NCI-H82 (cell line): Measurements from ENCODE around the gene HSPA12A.
A peak's percentile ranks its signal among the peaks of the same experiment; 100 is the strongest.

Experiments
- DNase-seq: peaks from one replicate; lab custom pipeline; 2025; lab: John Stamatoyannopoulos, UW

Gene HSPA12A, protein sequence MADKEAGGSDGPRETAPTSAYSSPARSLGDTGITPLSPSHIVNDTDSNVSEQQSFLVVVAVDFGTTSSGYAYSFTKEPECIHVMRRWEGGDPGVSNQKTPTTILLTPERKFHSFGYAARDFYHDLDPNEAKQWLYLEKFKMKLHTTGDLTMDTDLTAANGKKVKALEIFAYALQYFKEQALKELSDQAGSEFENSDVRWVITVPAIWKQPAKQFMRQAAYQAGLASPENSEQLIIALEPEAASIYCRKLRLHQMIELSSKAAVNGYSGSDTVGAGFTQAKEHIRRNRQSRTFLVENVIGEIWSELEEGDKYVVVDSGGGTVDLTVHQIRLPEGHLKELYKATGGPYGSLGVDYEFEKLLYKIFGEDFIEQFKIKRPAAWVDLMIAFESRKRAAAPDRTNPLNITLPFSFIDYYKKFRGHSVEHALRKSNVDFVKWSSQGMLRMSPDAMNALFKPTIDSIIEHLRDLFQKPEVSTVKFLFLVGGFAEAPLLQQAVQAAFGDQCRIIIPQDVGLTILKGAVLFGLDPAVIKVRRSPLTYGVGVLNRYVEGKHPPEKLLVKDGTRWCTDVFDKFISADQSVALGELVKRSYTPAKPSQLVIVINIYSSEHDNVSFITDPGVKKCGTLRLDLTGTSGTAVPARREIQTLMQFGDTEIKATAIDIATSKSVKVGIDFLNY

DNA sequence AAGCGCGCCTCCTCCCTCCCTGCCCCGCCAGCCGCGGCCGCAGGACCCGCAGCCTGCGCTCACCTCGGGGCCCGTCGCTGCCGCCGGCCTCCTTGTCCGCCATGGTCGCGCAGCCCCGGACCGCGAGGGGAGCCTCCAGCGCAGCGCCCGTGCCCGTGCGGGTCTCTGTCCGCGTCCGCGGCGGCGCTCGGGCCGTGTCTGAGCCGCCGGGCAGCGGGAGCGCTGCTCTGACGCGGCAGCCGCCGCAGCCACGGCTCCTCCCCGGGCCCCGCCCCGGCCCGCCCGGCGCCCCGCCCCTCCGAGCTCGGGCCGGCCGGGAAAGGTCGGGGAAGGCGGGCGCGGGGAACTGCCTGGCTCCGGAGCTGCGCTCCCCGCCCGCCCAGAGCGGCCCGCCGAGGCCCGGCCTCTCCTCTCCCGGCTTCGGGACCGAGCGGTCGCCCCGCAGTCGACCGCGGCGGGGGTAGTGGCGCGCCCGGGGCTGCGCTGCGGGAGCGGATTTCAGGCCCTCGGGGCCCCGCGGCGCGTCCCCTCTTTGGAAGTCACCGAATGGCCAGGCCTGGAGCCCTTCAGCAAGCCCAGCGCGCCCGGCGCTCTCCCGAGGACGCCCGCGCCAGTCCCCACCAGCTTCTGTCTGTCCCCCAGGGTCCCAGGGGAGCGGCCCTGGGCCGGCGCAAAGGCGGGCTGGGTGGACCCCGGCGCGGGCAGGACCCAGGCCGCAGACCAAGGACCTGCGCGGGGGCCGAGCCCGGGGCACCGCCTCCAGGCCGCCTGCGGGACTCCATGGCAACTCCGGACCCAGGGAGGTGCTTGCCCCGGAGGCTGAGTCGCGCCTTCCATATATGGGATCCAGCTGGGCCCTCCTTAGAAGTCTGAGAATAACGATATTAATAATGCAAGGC is at the start of gene HSPA12A:
HSPA12A (minus strand) TSS at position 200 of the 899 bp plus-strand sequence; CDS start at position 103, 97 bp downstream.
- DNase-seq, result peak; percentile 67

DNA sequence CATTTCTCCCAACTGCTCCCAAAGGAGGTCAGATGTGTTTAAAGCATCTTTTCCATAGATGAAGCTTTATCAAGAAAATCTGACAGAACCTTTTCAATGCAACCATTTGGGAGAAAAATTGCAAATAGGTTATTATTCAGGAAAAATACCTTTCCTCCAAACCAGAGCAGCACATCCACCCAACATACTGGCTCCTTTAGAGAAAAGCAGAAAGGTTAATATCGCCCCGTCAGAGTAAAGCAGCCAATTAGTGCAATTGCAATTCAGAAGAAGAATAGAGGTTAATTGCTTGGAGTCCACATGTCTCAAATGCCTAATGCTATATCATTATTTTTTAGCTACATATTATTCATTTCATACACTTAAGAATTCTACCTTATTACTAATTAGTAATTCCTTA is 48.9 kb upstream of the HSPA12A start:
- no peak for DNase-seq

DNA sequence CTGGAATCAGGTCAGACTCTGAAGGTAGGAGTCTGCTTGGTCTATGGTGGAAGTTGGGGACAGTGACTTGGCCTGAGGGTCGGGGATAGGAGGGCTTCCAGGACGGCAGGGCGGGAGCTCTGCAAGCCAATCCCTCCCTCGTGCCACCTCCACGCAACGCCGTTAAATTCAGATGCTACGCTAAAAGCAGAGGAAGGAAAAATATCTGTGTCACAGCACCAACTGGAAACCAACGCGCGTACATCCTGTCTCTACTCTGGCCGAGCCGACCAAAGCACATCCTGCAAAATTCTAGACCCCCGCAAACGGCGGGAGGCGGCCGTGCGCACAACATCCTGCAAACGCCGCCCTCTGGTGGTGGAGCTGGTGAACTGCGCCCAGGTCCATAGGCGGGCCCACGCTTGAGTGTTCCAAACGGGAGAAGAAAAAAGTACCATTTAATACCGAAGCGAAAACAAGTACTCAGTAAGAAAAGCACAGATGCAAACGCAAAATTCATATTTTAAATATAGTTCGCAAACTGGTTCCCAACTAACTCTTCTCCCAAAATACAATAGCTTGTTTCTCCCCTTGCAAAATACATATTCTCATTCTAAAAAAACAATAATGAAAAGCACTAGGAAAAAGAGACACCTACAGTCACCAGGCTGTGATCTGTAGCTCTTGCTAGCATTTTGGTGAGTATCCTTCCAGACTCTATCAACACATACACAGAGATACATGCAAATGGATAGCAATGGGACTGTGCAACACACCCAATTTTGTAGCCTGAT is 45.7 kb upstream of the HSPA12A start:
- peak; percentile 72 for DNase-seq

DNA sequence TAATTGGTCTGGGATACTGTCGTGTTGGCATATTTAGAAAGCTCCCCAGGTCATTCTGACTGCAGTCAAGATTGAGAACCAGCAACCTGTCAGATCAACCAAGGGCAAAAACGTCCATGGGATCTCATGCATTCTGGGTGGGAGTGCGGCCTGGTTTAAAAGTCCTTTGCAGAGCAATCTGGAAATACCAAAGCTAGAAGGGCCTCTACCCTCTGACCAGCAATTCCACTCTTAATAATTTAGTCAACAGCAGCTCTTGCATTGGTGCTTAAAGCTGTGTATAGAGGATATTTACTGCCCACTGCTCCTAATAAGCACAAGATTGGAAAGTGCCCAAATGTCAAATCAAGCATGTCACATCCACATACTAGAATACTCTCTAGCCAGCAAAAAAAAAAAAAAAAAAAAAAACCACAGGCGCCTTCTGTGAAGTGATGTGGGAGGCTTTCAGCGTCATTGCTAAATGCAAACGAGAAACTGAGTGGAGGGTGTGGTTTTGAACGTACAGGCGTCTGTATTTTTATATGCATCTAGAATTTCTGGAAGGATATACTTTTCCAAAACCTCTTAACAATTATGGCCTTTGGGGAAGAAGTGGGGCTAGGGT is 44.8 kb upstream of the HSPA12A start:
- DNase-seq, result no peak

DNA sequence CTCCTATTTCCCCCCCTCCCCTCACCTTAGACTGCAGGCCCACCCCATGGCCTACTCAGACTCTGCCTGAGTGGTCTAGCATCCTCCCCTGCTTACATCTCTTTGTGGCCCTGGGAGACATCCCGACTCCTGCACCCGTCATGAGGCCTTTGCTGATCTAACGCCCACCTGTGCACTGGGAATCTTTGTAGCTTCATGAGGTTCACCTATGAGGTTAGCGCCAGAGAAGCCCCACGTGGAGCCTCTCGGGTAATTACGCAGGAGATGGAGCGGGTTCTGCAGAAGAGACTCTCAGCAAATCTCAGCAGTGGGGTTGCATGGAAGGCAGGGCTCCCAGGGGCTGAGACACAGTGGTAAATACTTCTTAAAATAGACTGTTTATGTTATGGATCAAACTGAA is 43.5 kb upstream of the HSPA12A start:
- DNase-seq, result no peak

DNA sequence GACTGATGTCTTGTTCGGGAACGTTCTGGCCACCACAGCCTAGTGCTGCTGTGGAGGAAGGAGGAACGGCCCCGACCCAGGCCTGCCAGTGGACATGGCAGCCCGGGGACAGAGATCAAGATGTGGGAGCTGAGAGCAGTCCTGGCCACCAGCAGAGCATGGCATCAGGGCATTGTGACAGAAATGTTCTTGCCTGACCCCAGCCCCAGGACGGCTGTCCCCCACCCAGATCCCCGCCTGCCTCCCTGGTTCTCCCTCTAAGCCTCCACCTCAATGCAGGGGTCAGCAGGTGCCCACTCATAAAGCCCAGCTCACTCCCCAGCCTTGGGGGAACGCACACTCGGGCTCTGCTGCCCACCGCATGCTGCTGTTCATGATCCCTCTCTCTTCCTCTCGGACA is 42.9 kb upstream of the HSPA12A start:
- DNase-seq, result no peak

DNA sequence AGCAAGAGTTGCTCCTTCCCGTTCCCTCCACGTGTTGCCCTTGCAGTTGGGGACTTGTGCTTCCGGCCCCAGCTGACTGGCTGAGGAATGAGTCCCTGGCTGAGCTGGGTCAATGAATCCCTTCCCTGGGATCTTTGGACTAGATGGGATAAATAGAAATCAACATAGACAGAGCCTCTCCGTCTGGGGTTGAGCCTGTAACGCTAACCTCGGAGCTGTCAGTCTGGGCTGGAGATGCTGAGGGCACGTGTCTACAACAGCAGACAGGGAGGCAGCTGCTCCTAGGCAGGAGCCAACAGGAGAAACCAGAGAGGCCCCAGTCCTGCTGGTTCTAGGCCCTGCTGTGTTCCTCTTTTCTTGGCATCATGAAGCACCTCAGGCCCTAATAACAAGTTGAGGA is 42.3 kb upstream of the HSPA12A start:
- DNase-seq, result no peak

DNA sequence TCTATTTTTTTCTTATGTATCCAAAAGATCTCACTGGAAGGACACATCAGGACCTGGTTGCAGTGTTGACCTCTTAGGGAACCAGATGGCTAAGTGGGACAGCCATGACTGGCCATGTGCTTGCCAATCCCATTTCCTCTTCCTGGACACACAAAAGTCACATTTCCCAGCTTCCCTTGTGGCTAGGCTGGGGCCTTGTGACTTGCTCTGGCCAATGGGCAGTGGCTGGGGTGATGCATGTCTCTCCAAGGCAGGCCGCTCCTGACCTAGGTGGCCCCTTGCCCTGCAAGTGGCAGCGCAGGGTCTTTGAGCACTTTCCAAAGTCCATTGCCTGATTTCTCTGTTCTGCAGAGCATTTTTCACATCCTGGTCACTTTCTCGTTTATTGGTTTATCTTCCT is 41.7 kb upstream of the HSPA12A start:
- no peak for DNase-seq

DNA sequence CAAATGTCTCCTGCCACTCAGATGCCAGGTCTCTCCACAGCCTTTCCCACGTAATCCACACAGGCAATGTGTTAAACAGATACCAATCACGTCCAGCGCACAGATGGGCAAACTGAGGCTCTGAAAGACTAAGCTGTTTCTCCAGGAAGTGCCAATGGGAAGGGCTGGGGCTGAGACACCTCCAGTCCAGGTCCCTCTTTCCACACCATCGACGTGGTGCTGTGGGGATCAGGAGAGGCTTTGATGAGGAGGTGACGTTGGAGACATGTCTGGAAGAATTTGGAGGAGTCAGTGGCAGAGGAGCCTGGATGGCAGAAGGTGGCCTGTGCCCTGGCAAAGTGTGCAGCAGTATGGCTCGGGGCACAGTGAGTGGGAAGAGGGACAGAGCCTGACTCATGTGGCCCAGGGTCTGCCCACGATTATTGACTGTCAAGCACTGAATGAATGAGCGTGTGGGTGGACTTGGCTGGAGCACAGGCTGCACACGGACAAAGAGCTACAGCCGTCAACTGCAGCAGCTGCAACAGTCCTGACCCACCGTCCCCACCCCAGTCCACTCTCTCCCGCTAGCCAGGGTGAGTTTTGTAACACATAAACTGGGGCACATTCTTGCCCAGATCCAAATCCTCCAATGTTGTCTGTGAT is 40.8 kb upstream of the HSPA12A start:
- DNase-seq, result no peak

DNA sequence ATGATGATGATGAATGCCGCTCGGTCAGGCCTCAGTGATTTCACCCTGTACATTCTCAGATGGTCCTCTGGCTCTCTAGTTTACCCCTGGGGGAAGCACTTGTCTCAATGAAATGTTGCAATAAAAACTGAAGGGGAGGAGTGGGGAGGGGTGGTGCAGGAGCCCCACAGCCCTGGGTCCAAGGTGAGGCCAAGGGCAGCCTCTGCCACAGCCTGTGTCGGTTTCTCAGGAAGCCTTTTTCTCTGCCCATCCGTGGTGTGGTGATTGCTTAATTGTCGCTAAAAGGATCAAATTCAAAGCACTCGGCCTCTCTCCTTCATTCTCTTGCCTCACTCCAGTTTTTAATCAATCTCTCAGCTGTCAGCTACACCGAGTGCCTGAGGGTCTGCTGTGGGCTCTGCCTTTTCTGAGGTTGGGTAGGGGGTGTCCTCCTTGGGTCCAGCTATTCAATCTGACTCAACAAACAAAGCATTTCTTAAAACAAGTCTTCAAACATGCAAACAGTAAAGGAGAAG is 39.1 kb upstream of the HSPA12A start:
- DNase-seq, result peak; percentile 5

DNA sequence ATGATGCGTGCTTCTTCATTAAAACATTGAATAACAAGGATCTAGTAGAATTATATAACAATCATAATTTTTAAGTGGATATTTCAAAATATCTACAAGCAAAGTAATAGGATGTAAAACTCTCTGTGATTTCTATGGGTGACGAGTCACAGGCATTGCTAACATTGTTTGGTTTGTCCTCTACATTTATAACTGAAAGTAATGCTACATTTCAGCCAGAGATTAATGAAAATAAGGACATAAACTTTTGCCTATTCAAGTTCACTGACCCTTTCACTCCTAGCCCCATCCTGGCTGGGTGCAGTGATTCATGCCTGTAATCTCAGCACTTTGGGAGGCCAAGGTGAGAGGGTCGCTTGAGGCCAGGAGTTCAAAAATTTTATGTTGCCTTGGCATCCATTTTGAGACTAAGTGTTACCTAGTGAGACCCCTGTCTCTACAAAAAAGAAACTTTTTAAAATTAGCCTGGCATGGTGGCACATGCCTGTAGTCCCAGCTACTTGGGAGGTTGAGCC is 38.4 kb upstream of the HSPA12A start:
- DNase-seq, result no peak

DNA sequence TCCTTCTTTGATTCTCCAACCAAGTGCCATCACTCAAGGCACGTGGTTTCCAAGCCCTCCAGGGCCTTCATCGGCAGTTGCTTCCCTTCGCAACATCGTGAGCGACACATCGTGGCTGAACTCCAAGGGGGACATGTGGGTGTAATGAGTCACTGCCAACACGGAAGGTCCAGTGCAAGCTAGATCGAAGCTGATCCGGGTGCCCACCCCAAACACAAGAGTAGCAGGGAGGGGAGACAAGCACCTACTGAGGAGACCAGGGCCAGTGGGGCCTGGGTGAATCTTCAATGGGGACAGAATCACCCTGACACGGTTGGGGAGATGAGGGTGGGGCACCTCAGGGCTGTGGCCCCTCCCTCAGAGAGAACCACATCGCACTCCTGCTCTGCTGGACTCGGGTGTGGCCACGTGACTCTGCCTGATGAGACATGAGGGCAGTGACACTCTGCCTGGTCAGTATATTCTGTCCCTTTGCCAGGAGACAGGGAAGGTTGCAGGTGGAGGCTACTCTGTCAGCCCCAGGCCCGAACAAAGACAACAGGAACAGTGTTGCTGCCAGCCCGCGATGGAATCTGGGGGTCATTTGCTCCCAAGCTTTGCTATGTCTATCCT is 36.8 kb upstream of the HSPA12A start:
- DNase-seq, result no peak

DNA sequence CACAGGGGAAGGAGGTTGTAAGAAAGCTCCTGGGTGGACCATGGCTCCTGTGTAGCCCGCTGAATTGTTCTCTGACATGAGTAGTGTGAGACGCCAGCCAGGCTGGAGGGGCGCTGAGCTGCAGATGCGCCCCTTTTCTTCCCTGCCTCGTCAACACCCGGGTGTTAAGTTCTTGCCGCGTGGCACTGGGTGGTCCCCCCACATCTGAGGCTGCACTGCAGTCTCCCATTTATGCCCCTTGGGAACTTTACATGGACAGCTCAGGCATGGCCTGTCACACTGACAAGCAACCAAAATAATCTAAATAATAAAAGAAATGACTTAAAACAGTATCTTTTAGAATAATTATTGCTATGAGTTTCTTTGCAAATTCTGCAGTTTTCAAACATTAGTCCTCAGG is 34.6 kb upstream of the HSPA12A start:
- no peak for DNase-seq

DNA sequence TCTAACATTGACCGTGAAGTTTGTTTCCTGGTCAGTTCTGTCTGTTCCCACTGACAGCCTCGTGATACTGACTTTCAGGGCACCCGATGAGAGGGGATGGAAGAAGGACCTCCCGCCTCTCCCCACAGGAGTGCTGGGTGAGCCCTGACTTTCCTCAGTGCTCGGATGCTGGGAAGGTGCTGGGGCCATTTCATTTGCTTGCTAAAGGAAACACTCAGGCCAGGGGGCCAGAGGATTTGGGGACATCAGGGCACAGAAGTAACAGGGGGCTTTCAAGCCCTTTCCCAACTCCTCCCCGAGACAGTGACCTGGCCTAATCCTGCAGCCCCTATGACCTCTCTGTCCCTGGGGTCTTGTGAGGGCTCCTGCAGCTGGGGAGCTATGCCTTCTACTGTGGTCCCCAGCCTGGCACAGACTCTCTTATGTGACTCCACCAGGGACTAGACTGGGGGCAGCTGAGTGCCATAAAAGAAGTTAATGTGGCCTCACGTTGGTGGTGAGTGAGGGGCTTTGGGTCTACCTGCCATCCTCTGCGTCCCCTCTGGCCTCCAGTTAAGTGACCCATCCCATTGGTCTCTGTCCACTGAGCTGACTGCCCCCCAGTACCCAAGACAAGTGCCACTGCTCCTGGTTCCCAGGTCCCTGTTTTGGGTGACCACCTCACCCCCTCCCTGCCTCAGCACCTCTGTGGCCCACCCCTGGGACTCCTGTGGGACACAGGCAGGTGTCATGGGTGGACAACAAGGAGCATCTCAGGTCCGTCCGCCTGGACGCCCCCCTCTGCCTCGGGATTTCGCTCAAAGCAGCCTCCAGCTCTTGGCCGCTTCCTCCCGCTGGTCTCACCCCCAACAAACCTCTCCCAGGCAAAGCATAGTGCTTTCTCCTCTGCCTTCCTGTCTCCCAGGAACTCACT is 33.4 kb upstream of the HSPA12A start:
- DNase-seq, result no peak

DNA sequence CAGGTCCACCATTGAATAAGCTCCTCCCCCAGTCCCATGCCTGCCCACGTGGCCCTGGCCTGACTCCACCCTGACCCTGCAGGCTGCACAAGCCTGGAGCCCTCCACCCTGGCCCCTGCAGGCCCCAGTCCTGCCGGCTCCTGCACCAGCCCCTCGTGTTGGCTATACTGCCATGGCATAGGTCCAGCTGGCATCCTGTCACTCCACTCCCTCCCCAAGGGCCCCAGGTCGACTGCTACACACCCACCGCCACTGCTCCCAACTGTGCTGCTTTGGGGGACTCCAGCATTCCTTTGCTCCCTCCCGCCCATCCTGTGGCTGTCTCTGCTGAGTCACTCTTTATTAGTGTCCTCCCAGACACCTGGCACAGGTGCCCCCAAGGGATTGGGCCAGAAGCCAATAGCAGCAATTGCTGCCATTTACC is 32.4 kb upstream of the HSPA12A start:
- DNase-seq, result no peak

DNA sequence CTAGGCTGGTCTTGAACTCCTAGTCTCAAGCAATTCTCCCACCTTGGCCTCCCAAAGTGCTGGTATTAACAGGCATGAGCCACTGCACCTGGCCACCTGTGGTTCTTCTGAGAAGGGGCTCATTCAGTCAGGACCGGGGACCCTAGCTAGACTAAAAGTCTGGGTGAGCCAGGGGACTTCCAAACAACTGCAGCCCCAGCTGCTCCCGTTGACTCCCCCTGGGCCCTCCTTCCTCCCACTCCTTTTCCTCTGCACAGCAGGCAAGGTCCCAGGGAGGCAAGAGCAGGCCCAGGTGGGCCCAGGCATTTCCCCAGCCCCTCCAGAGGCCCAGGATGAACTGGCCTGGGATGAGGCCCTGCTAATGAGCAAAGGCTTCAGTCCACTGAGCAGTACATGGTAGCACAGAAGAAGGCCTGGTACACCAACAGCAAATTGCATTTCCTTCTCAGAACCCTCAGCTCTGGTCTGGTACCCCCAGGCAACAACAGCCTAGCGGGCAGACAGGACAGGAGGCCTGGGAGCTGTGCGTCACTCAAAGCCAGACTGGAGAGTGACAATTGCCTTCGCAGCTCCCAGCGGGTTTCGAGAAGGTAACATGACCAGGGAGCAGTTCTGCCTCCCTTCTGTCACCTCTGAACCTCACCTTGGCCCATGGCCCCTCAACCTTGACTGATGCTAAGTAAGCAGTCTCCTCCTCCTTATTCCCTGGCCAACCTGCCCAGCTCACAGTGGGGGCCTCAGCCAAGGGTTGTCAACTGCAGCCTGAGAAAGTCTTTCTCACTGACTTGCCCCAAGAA is 30.7 kb upstream of the HSPA12A start:
- DNase-seq, result no peak

DNA sequence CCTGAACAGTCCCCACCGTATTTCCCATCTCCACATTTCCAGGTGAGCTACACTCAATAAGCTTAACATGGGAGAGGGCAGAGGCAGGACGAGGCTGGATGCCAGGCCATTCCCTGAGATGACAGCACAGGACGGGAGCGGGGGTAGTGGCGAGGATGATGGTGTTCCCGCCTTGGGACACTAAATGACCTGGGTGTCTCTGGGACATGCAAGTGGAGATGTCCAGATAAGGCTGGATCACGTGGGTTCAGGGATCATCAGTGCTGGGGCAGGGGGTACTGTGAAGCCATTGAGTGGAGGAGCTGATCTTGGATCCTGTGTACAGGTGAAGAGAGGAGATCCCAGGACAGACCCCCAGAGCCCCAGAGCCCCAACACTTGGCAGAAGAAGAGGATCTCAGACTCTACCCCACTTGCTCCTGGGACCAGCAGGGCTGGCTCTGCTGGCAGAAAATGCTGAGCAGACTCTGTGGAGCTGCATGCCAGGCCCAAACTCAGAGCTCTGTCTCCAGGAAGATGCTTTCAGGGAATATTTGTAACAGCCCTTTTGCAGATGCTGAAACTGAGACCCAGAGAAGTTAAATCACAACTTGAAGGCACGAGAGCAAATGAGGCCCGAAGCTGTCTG is 29.7 kb upstream of the HSPA12A start:
- DNase-seq, result no peak
